Left lung (tissue), 14 donors: ENCODE measurements around the gene B3GALT6. TPM values are rescaled to one million over a fixed set of nuclear protein-coding genes. Genes with fewer than 3 reads are reported as not detected.

Experiments
- ATAC-seq: fragments of 200-7000 bp; cut with Tn5 transposase; one replicate; pipeline ENCODE4 v1.9.1; 2020; ENCODE audit warnings: moderate library complexity
- DNase-seq, 4 donors: peaks; one replicate each; pipeline ENCODE4 v3.0.0-alpha.2; 2013 to 2020
- H3K27ac ChIP-seq, 2 donors: fragments of 200-600 bp; sonication (generic) in 1 of 2; one replicate each; pipeline versions ENCODE4 v1.5.0 to v1.8.0; 2020 to 2021
- H3K27me3 ChIP-seq, 2 donors: fragments of 200-600 bp; sonication (generic) in 1 of 2; one replicate each; pipeline versions ENCODE4 v1.5.0 to v1.8.0; 2020 to 2021
- H3K36me3 ChIP-seq, 2 donors: fragments of 200-600 bp; sonication (generic) in 1 of 2; one replicate each; pipeline versions ENCODE4 v1.5.0 to v1.8.0; 2020 to 2021
- H3K4me1 ChIP-seq, 2 donors: fragments of 200-600 bp; one replicate each; pipeline ENCODE4 v1.8.0; 2021
- H3K4me3 ChIP-seq, 2 donors: fragments of 200-600 bp; sonication (generic) in 1 of 2; one replicate each; pipeline versions ENCODE4 v1.5.0 to v1.8.0; 2020 to 2021; ENCODE audit warnings: mild to moderate bottlenecking in 1 of 2
- H3K9me3 ChIP-seq, 2 donors: fragments of 200-600 bp; sonication (generic) in 1 of 2; one replicate each; pipeline versions ENCODE4 v1.5.0 to v1.8.0; 2020 to 2021
- intact Hi-C, 2 donors: fragments of 100-400 bp; cut with DNase I; formaldehyde crosslinking; loops; one replicate each; pipeline versions ENCODE4 v1.11.2 to v1.14.2; 2022
- long read RNA-seq, 12 donors: library from polyadenylated mRNA in 2 of 12; unstranded in 2 of 12; transcript quantifications; one replicate each; pipeline ENCODE4 v2.0.0 and lab custom pipeline, GENCODE V29; 2019 to 2026
- polyA plus RNA-seq, 6 donors: library from polyadenylated mRNA; unstranded; fragments of 120-200 nt; gene quantifications; one replicate each; pipeline ENCODE4 v1.2.1, GENCODE V29; 2013; ENCODE audit not compliant: insufficient read length in 6 of 6
- total RNA-seq, 2 donors: library from RNA; stranded (reverse); fragmentation: NEBNext Ultra II Directional; extraction: Animal tissue kit (Norgen Biotek cat#: 25700); gene quantifications; one replicate each; pipeline ENCODE4 v1.2.1, GENCODE V29; 2021
- TF ChIP-seq, protein P1 (sequence below), 2 donors: fragments of 200-600 bp; sonication (generic) in 1 of 2; IDR thresholded peaks; one replicate each; pipeline versions ENCODE4 v1.5.0 to v1.8.0; 2021; ENCODE audit warnings: antibody characterized with exemption in 2 of 2
- donor health status: DM: no; HTN: yes; CAD: no.
- donor health status: DM: no; HTN: no; CAD: no.

Gene B3GALT6
- 10 to 100 TPM; 12.6 to 25.2 TPM for total RNA-seq
- 10 to 100 TPM; 13.2 to 21.4 (median 17.8) TPM for polyA plus RNA-seq
- long read RNA-seq, donor 1, transcript B3GALT6-202 (1 exons, 2,816 nt), result minor isoform, 5 of 46 reads
- long read RNA-seq, donor 1, transcript B3GALT6-201 (1 exons, 2,783 nt), result major isoform, 41 of 46 reads
- long read RNA-seq, donor 1, partial matches to known transcripts, result 0 of 46 reads
- long read RNA-seq, donor 1, other reads (novel, unspliced or antisense), result 0 of 46 reads
- long read RNA-seq, donor 2, transcript B3GALT6-201 (1 exons, 2,783 nt), result major isoform, 52 of 62 reads
- long read RNA-seq, donor 2, transcript B3GALT6-202 (1 exons, 2,816 nt), result minor isoform, 10 of 62 reads
- long read RNA-seq, donor 2, partial matches to known transcripts, result 0 of 62 reads
- long read RNA-seq, donor 2, other reads (novel, unspliced or antisense), result 0 of 62 reads
- long read RNA-seq, donor 3, transcript B3GALT6-201 (1 exons, 2,783 nt), result major isoform, 29 of 37 reads
- long read RNA-seq, donor 3, transcript B3GALT6-202 (1 exons, 2,816 nt), result minor isoform, 8 of 37 reads
- long read RNA-seq, donor 3, partial matches to known transcripts, result 0 of 37 reads
- long read RNA-seq, donor 3, other reads (novel, unspliced or antisense), result 0 of 37 reads
- long read RNA-seq, donor 4, partial matches to known transcripts, result 0 of 4 reads
- long read RNA-seq, donor 4, other reads (novel, unspliced or antisense), result 0 of 4 reads
- long read RNA-seq, donor 5, transcript B3GALT6-202 (1 exons, 2,816 nt), result minor isoform, 5 of 45 reads
- long read RNA-seq, donor 5, transcript B3GALT6-201 (1 exons, 2,783 nt), result major isoform, 40 of 45 reads
- long read RNA-seq, donor 5, partial matches to known transcripts, result 0 of 45 reads
- long read RNA-seq, donor 5, other reads (novel, unspliced or antisense), result 0 of 45 reads
- long read RNA-seq, donor 6, transcript B3GALT6-202 (1 exons, 2,816 nt), result minor isoform, 9 of 57 reads
- long read RNA-seq, donor 6, transcript B3GALT6-201 (1 exons, 2,783 nt), result major isoform, 36 of 57 reads
- long read RNA-seq, donor 6, partial matches to known transcripts, result 0 of 57 reads
- long read RNA-seq, donor 6, other reads (novel, unspliced or antisense), result 12 of 57 reads
- long read RNA-seq, donor 7, transcript B3GALT6-202 (1 exons, 2,816 nt), result major isoform, 9 of 15 reads
- long read RNA-seq, donor 7, transcript B3GALT6-201 (1 exons, 2,783 nt), result minor isoform, 6 of 15 reads
- long read RNA-seq, donor 7, partial matches to known transcripts, result 0 of 15 reads
- long read RNA-seq, donor 7, other reads (novel, unspliced or antisense), result 0 of 15 reads
- long read RNA-seq, donor 8, transcript B3GALT6-201 (1 exons, 2,783 nt), result major isoform, 14 of 26 reads
- long read RNA-seq, donor 8, transcript B3GALT6-202 (1 exons, 2,816 nt), result minor isoform, 12 of 26 reads
- long read RNA-seq, donor 8, partial matches to known transcripts, result 0 of 26 reads
- long read RNA-seq, donor 8, other reads (novel, unspliced or antisense), result 0 of 26 reads
- long read RNA-seq, donor 9, partial matches to known transcripts, result 0 of 1 reads
- long read RNA-seq, donor 9, other reads (novel, unspliced or antisense), result 0 of 1 reads
- long read RNA-seq, donor 10, transcript B3GALT6-201 (1 exons, 2,783 nt), result major isoform, 23 of 30 reads
- long read RNA-seq, donor 10, transcript B3GALT6-202 (1 exons, 2,816 nt), result minor isoform, 7 of 30 reads
- long read RNA-seq, donor 10, partial matches to known transcripts, result 0 of 30 reads
- long read RNA-seq, donor 10, other reads (novel, unspliced or antisense), result 0 of 30 reads
- long read RNA-seq, donor 11, transcript B3GALT6-201 (1 exons, 2,783 nt), result major isoform, 86 of 97 reads
- long read RNA-seq, donor 11, transcript B3GALT6-202 (1 exons, 2,816 nt), result minor isoform, 11 of 97 reads
- long read RNA-seq, donor 11, partial matches to known transcripts, result 0 of 97 reads
- long read RNA-seq, donor 11, other reads (novel, unspliced or antisense), result 0 of 97 reads
- long read RNA-seq, donor 12, transcript B3GALT6-202 (1 exons, 2,816 nt), result minor isoform, 6 of 30 reads
- long read RNA-seq, donor 12, transcript B3GALT6-201 (1 exons, 2,783 nt), result major isoform, 24 of 30 reads
- long read RNA-seq, donor 12, partial matches to known transcripts, result 0 of 30 reads
- long read RNA-seq, donor 12, other reads (novel, unspliced or antisense), result 0 of 30 reads

DNA sequence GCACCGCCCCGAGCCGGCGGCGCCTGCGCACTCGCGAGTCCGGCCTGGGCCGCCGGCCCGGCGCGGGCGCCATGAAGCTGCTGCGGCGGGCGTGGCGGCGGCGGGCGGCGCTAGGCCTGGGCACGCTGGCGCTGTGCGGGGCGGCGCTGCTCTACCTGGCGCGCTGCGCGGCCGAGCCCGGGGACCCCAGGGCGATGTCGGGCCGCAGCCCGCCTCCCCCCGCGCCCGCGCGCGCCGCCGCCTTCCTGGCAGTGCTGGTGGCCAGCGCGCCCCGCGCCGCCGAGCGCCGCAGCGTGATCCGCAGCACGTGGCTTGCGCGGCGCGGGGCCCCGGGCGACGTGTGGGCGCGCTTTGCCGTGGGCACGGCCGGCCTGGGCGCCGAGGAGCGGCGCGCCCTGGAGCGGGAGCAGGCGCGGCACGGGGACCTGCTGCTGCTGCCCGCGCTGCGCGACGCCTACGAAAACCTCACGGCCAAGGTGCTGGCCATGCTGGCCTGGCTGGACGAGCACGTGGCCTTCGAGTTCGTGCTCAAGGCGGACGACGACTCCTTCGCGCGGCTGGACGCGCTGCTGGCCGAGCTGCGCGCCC is at the start of gene B3GALT6:
TSS of gene B3GALT6 (plus strand) at position 30 of the 588 bp plus-strand sequence. CDS start at position 72, 42 bp downstream.
- H3K4me1 ChIP-seq, result peaks cover 5 to 38% of the 10 kb centered on the region in 2 donors
- H3K27me3 ChIP-seq, result peaks cover 1 to 12% of the 10 kb centered on the region in 2 donors
- peak within 1 kb of the TSS; percentile 88 for H3K27ac ChIP-seq
- H3K36me3 ChIP-seq, result peaks cover 0 to 28% of the 10 kb centered on the region in 2 donors
- intact Hi-C loops, result no loop called here
- H3K9me3 ChIP-seq, result no peaks in the 10 kb centered on the region
- ATAC-seq (no peak), DNase-seq (no peak)
- peak within 1 kb of the TSS; percentile 80 to 97 for H3K4me3 ChIP-seq
- TF ChIP-seq, protein P1, sequence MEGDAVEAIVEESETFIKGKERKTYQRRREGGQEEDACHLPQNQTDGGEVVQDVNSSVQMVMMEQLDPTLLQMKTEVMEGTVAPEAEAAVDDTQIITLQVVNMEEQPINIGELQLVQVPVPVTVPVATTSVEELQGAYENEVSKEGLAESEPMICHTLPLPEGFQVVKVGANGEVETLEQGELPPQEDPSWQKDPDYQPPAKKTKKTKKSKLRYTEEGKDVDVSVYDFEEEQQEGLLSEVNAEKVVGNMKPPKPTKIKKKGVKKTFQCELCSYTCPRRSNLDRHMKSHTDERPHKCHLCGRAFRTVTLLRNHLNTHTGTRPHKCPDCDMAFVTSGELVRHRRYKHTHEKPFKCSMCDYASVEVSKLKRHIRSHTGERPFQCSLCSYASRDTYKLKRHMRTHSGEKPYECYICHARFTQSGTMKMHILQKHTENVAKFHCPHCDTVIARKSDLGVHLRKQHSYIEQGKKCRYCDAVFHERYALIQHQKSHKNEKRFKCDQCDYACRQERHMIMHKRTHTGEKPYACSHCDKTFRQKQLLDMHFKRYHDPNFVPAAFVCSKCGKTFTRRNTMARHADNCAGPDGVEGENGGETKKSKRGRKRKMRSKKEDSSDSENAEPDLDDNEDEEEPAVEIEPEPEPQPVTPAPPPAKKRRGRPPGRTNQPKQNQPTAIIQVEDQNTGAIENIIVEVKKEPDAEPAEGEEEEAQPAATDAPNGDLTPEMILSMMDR (IDR thresholded peaks at IDR 0.05), result no peak

- intact Hi-C loops, result no loop called here
- H3K27ac ChIP-seq, result no peak overlapping the region
- no peak overlapping the region for H3K4me3 ChIP-seq
- ATAC-seq (no peak), DNase-seq (peak in 1 of 4 donors; percentile 68)
- H3K36me3 ChIP-seq, result no peaks in the 10 kb centered on the region
- H3K9me3 ChIP-seq, result no peaks in the 10 kb centered on the region
- no peaks in the 10 kb centered on the region for H3K4me1 ChIP-seq
- TF ChIP-seq, protein P1 (IDR thresholded peaks at IDR 0.05), result no peak
- peaks cover 0 to 38% of the 10 kb centered on the region in 2 donors for H3K27me3 ChIP-seq
Measured at GRCh38 chr1:1182491-1183220, 49.4 kb upstream of the B3GALT6 start.

GRCh38 chr1:1183221-1183747 is 48.8 kb upstream of the B3GALT6 start:
- intact Hi-C loops, result no loop called here
- TF ChIP-seq, protein P1 (IDR thresholded peaks at IDR 0.05), result no peak
- no peak overlapping the region for H3K27ac ChIP-seq
- ATAC-seq (no peak), DNase-seq (peak in 1 of 4 donors; percentile 58)
- H3K36me3 ChIP-seq, result no peaks in the 10 kb centered on the region
- no peaks in the 10 kb centered on the region for H3K9me3 ChIP-seq
- H3K27me3 ChIP-seq, result peaks cover 0 to 32% of the 10 kb centered on the region in 2 donors
- no peak overlapping the region for H3K4me3 ChIP-seq
- H3K4me1 ChIP-seq, result no peaks in the 10 kb centered on the region
